Mucosa of descending colon (tissue), 3 donors: ENCODE data around the gene RUSC2. TPM values are rescaled to one million over a fixed set of nuclear protein-coding genes. Genes with fewer than 3 reads are reported as not detected.
"Not testable (repeated sequence)": the region's sequence is repeated elsewhere in the genome, so short reads cannot be mapped to it uniquely, and the experiment has no call there.

Source experiments
- ATAC-seq: fragments of 200-7000 bp; cut with Tn5 transposase; one replicate; pipeline ENCODE4 v1.9.1; 2020; ENCODE audit warnings: mild to moderate bottlenecking, moderate library complexity
- DNase-seq, 3 donors: peaks; one replicate each; pipeline ENCODE4 v3.0.0-alpha.2; 2020
- H3K36me3 ChIP-seq: fragments of 200-600 bp; one replicate; pipeline ENCODE4 v1.8.0; 2021; ENCODE audit warnings: low read depth, mild to moderate bottlenecking
- H3K4me1 ChIP-seq: fragments of 200-600 bp; one replicate; pipeline ENCODE4 v1.8.0; 2021; ENCODE audit warnings: low read depth, mild to moderate bottlenecking
- H3K4me3 ChIP-seq: fragments of 200-600 bp; one replicate; pipeline ENCODE4 v1.8.0; 2021; ENCODE audit warnings: mild to moderate bottlenecking
- H3K9me3 ChIP-seq: fragments of 200-600 bp; one replicate; pipeline ENCODE4 v1.8.0; 2021; ENCODE audit warnings: mild to moderate bottlenecking
- CTCF ChIP-seq: fragments of 200-600 bp; IDR thresholded peaks from one replicate; pipeline ENCODE4 v1.8.0; 2022; ENCODE audit warnings: antibody characterized with exemption, mild to moderate bottlenecking
- intact Hi-C, 2 donors: fragments of 100-400 bp; cut with DNase I in 1 of 2; cut with micrococcal nuclease in 1 of 2; formaldehyde crosslinking; loops; one replicate each; pipeline versions ENCODE4 v1.11.0 to v1.11.1; 2022; cut with DNase I, micrococcal nuclease
- total RNA-seq, 3 donors: library from RNA; stranded (reverse); fragmentation: NEBNext Ultra II Directional in 2 of 3; extraction: Animal tissue kit (Norgen Biotek cat#: 25700) in 2 of 3; gene quantifications; one replicate each; pipeline versions ENCODE4 v1.2.1 to v1.2.4, GENCODE V29; 2021 to 2023
- donor health status: DM: no; HTN: no; CAD: no; lungs with moderate emphysema.
- donor health status: DM: no; HTN: no; CAD: no.
- donor health status: DM: no; HTN: yes; CAD: no.

RUSC2 gene
- total RNA-seq, 3 donors from 2014 or later = 1.6 to 60.5 (median 6.6) TPM

- TF ChIP-seq CTCF = peak; percentile 54
- ATAC-seq (peak; percentile 96), DNase-seq (peak in 2 of 3 donors; percentile 31 to 50)
- H3K9me3 ChIP-seq, H3K36me3 ChIP-seq, H3K4me1 ChIP-seq, H3K4me3 ChIP-seq: not testable (repeated sequence)
- intact Hi-C loops = loop anchor here in 1 of 2 donors (5.0 to 10.0 kb wide), 2 partner anchors 363 to 580 kb away; partner anchors contain the start of gene ATOSB
These were observed 12.6 kb upstream of the RUSC2 start for GRCh38 chr9:35477211-35477855.

- no peak overlapping the region for H3K4me3 ChIP-seq
- H3K4me1 ChIP-seq = no peaks in the 10 kb centered on the region
- intact Hi-C loops = loop anchor here in 1 of 2 donors (5.0 to 10.0 kb wide), 2 partner anchors 364 to 582 kb away; partner anchors contain the start of gene ATOSB
- ATAC-seq (no peak), DNase-seq (no peak)
- TF ChIP-seq CTCF = no peak
- no peaks in the 10 kb centered on the region for H3K36me3 ChIP-seq
- no peaks in the 10 kb centered on the region for H3K9me3 ChIP-seq
These were observed 11.0 kb upstream of the RUSC2 start for GRCh38 chr9:35478871-35479270.

GRCh38 chr9:35481347-35481975 is 8.4 kb upstream of the RUSC2 start:
- ATAC-seq (peak; percentile 75), DNase-seq (peak in 1 of 3 donors; percentile 70)
- Histone ChIP-seq H3K36me3 (no peaks in the 10 kb centered on the region), H3K4me1 (no peaks in the 10 kb centered on the region), H3K9me3 (no peaks in the 10 kb centered on the region), H3K4me3 (no peak overlapping the region)
- intact Hi-C loops = no loop called here
- peak; percentile 32 for TF ChIP-seq CTCF

- DNase-seq = no peak
- no peak for ATAC-seq
- no peak overlapping the region for H3K4me3 ChIP-seq
- no peaks in the 10 kb centered on the region for H3K4me1 ChIP-seq
- no peaks in the 10 kb centered on the region for H3K9me3 ChIP-seq
- intact Hi-C loops = no loop called here
- TF ChIP-seq CTCF = no peak
- no peaks in the 10 kb centered on the region for H3K36me3 ChIP-seq
These were observed 7.8 kb upstream of the RUSC2 start for GRCh38 chr9:35482071-35482470.

- TF ChIP-seq CTCF = no peak
- Histone ChIP-seq H3K4me3 (no peak overlapping the region), H3K36me3 (no peaks in the 10 kb centered on the region), H3K9me3 (no peaks in the 10 kb centered on the region), H3K4me1 (no peaks in the 10 kb centered on the region)
- ATAC-seq = no peak
- intact Hi-C loops = no loop called here
- no peak for DNase-seq
These were observed 5.5 kb upstream of the RUSC2 start for GRCh38 chr9:35484406-35484805.
